ENCODE results near the gene MYCBPAP. TPM values are rescaled to one million over a fixed set of nuclear protein-coding genes. Genes with fewer than 3 reads are reported as not detected.
"Not testable (repeated sequence)": the region's sequence is repeated elsewhere in the genome, so short reads cannot be mapped to it uniquely, and the experiment has no call there.

Gene MYCBPAP
- polyA plus RNA-seq, 3 donors, result 1.4 to 2.4 (median 1.6) TPM

DNA sequence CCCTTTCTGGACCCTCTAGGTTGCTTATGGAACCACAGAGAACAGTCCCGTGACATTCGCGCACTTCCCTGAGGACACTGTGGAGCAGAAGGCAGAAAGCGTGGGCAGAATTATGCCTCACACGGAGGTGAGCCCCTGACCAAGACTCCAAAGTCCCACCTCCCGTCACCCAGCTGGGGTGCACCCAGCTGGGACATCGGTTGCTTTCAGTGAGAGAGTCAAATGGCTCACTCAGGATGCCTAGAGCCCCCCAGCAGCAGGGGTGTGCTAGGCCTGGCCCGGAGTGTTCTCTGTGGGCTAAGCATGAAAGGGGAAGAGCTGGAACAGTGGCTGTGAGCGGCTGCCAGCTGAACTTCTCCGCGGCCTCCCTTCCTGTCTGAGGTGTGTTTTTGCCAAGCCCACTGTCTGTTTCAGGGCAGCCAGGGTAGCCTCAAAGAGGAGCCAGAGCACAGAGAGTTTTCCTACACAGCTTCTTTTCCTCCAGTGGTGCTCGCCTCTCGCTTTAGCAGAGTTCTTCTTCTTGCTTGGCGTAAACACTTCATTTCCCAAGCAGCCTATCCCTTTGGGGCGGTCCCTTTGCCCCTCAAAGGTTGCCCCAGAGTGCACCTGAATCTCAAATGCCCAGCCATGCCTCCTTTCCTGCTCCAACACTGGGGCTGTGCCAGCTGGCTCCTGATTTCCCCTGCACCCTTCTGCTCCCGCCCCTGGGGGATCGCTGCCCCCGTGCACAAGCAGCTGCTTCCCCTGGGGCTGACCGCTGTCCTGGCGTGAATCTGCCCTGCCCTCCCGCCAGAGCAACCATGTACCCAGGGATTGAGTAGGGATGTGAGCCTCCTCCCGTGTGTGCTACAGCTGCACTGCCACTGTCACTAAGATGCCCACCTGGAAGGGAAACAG lies 37.0 kb upstream of the MYCBPAP start:
- DNase-seq (ENCODE audit: low read depth in 3 of 3, low spot score in 2 of 3), result no peak

DNA sequence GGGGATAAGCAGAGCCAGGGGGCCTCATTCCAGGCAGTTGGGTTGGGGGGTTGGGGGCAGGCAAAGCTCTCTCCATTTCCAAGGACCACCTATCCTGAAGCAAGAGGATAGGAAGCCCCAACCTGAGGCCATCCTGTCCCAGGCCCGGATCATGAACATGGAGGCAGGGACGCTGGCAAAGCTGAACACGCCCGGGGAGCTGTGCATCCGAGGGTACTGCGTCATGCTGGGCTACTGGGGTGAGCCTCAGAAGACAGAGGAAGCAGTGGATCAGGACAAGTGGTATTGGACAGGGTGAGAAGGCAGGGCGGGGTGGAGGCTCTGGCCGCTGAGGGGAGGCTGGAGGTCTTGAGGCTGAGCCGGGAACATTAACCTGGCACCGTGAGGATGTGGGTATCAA lies 36.0 kb upstream of the MYCBPAP start:
- no peak for DNase-seq (ENCODE audit: low read depth in 3 of 3, low spot score in 2 of 3)

DNA sequence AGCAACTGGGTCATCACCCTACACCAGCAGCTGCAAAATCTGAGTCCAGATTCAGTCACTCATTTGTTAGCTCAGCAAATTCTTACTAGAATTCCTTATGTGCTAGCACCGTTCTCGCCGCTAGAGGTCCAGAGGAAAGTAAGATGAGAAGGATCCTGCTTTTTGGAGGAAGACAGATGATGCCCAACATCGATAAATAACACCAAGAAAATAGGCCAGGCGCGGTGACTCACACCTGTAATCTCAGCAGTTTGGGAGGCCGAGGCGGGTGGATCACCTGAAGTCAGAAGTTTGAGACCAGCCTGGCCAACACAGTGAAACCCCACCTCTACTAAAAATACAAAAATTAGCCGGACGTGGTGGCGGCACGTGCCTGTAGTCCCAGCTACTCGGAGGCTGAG lies 35.5 kb upstream of the MYCBPAP start:
- DNase-seq (ENCODE audit: low read depth in 3 of 3, low spot score in 2 of 3), result not testable (repeated sequence)

DNA sequence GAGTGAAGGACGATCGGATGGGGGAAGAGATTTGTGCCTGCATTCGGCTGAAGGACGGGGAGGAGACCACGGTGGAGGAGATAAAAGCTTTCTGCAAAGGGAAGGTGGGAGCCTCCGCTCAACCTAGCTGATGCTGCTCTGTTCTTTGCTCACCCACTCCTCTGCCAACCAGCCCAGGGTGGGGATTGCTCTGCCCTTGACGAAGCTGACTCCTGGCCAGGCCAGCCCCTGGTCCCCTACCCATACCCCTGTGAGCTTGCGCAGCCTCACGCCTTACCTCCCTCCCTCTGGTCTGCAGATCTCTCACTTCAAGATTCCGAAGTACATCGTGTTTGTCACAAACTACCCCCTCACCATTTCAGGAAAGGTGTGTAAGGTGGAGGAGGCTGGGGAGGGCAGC lies 34.3 kb upstream of the MYCBPAP start:
- no peak for DNase-seq (ENCODE audit: low read depth in 3 of 3, low spot score in 2 of 3)

DNA sequence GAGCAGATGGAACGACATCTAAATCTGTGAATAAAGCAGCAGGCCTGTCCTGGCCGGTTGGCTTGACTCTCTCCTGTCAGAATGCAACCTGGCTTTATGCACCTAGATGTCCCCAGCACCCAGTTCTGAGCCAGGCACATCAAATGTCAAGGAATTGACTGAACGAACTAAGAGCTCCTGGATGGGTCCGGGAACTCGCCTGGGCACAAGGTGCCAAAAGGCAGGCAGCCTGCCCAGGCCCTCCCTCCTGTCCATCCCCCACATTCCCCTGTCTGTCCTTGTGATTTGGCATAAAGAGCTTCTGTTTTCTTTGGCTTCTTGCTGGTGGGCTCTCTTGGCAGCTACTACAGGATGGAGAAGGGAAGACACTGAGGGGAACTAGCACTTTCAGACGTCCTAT lies 33.7 kb upstream of the MYCBPAP start:
- no peak for DNase-seq (ENCODE audit: low read depth in 3 of 3, low spot score in 2 of 3)

DNA sequence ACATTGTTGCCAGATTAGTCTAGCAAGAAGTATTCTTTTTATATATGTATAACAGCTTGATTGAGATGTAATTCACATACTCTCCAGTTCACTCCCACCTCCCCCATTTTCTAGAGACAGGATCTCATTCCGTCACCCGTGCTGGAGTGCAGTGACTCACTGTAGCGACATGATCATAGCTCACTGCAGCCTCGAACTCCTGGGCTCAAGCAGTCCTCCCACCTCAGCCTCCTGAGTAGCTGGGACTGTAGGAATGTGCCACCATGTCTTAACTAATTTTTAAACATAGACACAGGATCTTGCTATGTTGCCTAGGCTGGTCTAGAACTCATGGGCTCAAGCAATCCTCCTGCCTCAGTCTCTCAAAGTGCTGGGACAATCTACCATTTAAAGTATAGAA lies 32.9 kb upstream of the MYCBPAP start:
- DNase-seq (ENCODE audit: low read depth in 3 of 3, low spot score in 2 of 3), result no peak

DNA sequence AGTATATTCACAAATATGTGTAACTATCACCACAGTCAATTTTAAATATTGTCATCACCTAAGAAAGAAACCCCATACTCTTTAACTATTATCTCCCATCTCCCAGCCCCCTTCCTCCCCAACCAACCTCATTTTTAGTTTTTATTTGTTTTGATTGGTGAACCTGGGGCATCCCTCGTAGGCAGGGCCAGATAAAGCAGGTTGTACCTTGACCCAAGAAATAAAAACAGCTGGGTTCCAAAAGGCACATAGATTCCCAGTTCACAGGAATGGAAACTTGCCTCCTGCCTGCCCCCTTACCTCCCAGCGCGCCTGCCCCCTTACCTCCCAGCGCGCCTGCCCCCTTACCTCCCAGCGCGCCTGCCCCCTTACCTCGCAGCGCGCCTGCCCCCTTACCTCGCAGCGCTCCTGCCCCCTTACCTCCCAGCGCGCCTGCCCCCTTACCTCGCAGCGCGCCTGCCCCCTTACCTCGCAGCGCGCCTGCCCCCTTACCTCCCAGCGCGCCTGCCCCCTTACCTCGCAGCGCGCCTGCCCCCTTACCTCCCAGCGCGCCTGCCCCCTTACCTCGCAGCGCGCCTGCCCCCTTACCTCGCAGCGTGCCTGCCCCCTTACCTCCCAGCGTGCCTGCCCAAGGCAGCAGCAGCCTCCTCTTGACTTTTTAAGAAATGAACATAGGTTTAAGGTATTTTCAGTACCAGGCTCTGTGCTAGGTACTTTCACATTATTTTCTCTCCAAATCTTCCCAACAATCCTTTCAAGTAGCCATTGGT lies 32.3 kb upstream of the MYCBPAP start:
- not testable (repeated sequence) for DNase-seq (ENCODE audit: low read depth in 3 of 3, low spot score in 2 of 3)

DNA sequence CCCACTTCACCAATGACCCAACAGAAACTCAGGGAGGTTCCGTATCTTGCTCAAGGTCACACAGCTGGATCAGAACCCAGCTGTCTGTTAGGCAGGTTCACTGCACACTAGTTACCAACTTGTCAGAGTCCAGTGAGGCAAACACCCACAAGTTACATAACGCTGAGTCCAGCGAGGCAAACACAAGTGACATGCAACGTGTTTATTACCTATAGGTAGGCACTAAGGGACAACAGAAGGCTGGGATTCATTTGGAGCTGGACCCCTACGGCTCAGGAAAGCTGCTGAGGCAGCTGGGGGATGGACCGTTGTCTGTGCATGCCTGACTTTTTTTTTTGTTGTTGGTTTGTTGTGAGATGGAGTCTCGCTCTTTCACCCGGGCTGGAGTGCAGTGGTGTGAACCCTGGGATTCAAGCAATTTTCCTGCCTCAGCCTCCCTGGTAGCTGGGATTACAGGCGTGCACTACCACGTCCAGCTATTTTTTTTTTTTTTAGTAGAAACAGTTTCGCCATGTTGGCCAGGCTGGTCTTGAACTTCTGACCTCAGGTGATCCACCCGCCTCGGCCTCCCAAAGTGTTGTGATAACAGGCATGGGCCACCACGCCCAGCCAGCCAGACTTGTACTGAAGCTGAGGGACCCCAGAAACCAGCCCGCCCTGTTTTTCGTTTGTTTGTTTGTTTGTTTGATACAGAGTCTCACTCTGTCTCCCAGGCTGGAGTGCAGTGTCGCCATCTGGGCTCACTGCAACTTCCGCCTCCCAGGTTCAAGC lies 31.5 kb upstream of the MYCBPAP start:
- DNase-seq (ENCODE audit: low read depth in 3 of 3, low spot score in 2 of 3), result no peak

DNA sequence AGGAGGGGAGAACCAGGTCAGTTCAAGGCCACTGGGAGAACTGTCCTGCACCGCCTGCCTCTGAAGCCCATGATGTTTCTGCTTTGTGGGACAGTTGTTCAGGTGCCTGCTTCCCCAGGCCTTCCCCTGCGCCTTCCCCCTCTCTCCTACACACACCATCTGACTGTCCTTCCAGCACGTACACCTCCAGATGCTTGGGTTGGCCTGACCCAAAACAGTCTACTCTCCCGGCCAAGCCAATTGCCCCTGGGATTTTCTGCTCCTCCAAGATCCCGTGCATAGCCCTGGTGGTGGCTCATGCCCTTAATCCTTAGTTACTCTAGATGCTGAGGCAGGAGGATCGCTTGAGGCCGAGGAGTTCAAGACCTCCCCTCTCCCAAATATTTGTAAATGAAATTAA lies 30.3 kb upstream of the MYCBPAP start:
- no peak for DNase-seq (ENCODE audit: low read depth in 3 of 3, low spot score in 2 of 3)

DNA sequence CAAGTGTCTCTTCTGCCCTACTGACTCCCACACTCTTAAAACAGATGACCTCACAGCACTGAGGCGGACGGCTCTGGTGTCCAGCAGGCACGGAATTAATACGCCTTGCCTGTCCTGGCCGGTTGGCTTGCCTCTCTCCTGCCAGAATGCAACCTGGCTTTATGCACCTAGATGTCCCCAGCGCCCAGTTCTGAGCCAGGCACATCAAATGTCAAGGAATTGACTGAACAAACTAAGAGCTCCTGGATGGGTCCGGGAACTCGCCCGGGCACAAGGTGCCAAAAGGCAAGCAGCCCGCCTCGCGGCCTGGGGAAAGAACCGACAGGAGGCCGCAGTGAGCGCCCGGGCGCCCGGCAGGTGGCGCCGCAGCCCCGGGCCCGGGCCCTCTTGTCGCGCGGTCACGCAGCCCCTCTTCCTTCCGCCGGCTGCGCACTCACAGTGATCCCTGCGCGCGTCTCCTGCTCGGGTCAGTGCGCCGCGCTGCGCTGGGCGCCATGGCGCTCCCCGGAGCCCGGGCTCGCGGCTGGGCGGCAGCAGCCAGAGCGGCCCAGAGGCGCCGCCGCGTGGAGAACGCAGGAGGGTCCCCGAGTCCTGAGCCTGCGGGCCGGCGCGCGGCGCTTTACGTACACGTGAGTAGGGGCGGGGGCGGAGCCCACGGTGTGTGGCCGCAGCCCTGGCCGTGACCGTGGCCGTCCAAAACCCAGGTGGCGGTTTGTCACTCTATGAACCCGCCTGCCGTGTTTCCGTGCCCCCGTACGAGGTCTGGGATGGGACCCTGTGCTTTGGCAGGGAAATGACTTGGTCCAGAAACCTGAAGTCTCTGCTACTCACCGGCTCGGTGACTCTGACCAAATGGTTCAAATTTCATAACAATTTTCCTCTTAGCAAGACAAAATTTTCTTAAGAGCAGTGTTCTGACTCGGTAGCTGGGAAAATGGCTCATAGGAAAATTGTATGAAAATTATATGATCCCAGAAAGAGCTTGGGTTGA lies 29.6 kb upstream of the MYCBPAP start, which contains the start of gene RSAD1:
Gene RSAD1 (plus strand): TSS at position 470 of the 991 bp plus-strand sequence. CDS start 25 bp downstream, at position 495.
- DNase-seq (ENCODE audit: low read depth in 3 of 3, low spot score in 2 of 3), result peak; percentile 60 to 81 (median 79)

DNA sequence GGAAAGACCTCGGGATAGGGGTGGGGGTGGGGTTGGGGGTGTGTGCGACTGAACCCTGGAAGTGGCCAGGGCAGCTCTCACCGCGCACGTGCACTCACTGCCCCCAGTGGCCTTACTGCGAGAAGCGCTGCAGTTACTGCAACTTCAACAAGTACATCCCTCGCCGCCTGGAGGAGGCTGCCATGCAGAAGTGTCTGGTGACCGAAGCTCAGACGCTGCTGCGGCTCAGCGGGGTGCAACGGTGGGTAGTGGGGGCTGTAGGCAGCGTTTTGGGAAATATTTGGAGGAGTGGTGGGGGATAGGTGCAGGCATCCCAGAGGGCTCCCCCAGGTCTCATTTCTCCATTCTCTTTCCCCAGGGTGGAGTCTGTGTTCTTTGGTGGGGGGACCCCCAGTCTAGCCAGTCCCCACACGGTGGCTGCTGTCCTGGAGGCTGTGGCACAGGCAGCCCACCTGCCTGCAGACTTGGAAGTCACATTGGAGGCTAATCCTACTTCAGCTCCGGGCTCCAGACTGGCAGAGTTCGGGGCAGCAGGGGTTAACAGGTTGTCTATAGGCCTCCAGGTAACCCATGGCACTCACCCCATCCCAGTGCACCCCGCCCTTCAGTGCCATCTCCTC lies 28.6 kb upstream of the MYCBPAP start:
- DNase-seq (ENCODE audit: low read depth in 3 of 3, low spot score in 2 of 3), result peak in 1 of 3 donors; percentile 58

DNA sequence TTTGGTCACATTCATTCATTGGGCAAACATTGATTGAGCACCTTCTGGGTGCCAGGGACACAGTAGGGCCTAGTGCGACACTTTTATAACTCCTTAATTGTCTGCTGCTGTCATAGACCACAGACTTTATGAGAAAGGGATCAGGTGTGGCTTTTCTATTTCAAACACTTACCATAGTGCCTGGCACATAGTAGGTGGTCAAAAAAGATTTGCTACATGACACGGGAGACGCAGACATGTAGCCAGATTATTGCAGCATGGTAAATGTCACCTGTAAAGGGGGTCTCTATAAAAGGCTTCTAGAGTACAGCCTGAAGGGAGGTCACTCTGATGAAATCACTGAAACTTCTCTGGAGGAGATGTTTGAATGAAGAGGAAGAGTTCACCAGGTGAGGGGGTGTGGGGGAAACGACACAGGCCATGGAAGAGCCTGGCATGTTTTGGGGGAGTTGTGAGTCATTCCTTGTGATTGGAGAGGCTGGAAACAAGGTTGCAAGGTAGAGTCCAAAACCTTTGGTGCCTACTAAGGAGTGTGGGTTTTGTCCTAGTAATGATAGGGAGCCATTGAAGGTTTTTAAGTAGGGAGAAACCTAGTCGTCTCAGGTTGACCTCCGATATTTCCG lies 28.0 kb upstream of the MYCBPAP start:
- DNase-seq (ENCODE audit: low read depth in 3 of 3, low spot score in 2 of 3), result no peak

DNA sequence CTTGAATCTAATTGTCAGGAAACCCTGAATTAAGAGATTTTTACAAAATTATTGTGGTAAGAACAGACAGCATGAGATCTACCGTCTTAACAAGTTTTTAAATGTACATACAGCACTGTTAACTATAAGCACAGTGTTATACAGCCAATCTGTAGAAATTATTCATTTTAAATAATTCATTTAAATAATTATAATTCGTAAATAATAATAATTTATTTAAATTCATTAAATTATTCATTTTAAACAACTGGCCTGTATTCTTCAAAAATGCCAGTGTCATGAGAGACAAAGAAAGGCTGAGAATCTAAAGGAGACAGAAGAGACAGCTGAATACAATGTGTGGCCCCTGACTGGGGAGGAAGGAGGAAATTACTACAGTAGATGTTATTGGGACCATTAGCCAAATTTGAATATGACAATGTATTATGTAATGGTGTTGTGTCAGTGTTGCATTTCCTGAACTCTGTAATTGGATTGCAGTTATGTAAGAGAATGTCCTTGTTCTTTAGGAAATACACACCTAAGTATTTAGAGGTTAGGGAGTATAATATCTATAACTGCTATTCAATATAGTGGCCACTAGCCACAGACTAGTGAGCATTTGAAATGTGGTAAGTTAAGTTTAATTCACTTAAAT lies 27.3 kb upstream of the MYCBPAP start:
- DNase-seq (ENCODE audit: low read depth in 3 of 3, low spot score in 2 of 3), result no peak

DNA sequence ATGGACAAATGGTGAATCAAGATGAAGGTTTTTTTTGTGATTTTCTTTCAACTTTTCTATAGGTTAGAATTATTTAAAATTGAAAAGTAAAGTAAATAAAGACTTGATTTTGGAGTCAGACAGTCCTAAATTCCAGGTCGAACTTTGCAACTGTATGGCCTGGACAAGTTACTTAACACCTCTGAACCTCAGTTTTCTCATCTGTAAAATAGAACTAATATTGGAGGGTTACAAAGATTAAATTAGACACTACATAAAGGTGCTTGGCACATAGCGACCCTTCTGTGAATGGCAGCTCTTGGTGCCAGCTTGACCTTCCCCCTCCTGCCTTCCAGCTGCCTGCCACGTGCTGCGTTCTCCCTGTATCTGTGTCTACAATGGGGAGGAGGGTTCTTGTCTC lies 26.6 kb upstream of the MYCBPAP start:
- DNase-seq (ENCODE audit: low read depth in 3 of 3, low spot score in 2 of 3), result no peak

DNA sequence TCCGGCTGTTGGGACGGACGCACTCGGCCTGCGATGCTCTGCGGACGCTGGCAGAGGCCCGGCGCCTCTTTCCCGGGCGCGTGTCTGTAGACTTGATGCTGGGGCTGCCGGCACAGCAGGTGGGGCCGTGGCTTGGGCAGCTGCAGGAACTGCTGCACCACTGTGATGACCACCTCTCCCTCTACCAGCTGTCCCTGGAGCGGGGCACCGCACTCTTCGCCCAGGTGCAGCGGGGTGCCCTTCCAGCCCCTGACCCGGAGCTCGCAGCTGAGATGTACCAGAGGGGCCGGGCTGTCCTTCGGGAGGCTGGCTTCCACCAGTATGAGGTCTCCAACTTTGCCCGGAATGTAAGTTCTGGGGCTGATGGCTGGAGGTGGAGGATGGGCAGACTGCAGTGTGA lies 26.1 kb upstream of the MYCBPAP start:
- DNase-seq (ENCODE audit: low read depth in 3 of 3, low spot score in 2 of 3), result no peak

DNA sequence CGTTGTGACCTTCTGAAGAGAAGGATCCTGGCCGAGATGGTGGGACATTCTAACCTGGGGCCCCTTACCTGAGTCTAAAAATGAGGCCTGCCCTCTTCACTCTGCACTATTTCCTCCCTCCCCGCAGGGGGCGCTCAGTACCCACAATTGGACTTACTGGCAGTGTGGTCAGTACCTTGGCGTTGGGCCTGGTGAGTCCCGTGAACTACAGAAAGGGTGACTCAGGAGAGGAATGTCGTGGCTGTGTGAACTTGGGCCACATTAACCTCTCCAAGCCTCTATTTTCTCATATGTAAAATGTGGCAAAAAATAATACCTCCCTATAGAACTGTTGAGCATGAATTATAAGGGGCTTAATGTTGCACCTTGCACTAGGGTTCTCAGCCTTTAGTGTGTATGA lies 25.7 kb upstream of the MYCBPAP start:
- peak in 2 of 3 donors; percentile 54 to 74 for DNase-seq (ENCODE audit: low read depth in 3 of 3, low spot score in 2 of 3)

DNA sequence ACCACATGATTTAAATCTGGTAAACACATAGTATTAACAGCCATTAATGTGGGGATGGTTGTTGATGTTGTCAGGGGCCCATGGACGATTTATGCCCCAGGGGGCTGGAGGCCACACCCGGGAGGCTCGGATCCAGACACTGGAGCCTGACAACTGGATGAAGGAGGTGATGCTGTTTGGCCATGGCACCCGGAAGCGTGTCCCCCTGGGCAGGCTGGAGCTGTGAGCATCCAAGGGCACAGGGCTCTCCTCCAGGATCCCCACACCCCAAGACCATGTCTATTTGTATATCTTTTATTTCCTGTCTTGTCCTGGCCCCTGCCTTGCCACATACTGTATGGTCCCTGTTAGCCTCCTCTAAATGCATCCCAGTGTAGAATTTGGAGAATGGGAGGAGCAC lies 25.0 kb upstream of the MYCBPAP start:
- DNase-seq (ENCODE audit: low read depth in 3 of 3, low spot score in 2 of 3), result no peak

DNA sequence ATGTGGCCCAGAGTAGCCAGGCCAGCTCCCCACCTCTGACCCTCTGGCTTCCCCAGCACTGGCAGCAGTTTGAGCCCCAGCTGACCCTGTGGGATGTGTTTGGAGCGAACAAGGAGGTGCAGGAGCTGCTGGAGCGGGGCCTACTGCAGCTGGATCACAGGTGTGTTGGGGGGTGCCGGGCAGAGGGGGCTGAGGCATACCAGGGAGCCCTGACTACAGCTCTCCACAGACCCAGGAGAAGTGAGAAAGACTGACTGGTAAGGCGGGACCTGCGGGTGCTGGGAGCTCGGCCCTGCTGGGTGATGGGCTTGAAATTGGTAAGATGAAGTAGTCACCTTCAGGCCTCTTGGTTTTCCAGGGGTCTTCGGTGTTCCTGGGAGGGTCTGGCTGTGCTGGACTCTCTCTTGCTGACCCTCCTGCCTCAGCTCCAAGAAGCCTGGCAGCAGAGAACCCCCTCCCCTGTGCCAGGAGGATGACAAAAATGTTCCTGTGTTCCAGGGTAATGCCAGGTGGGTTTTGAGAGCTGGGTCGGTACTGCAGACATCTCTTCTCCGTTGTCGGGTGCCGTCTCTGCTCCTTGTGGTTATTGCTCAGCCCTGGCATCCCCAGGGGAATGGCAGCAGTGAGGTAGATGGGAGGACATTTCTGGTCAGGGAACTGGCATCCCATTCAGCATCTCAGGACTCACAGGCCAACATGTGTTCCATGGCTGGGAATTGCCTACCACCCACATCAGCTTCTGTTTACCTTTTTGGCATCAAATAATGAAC lies 23.7 kb upstream of the MYCBPAP start:
- no peak for DNase-seq (ENCODE audit: low read depth in 3 of 3, low spot score in 2 of 3)
